PC-3 (cell line): ENCODE data around the gene DNAH17.

Experiments
- CTCF ChIP-seq: fragments of 300-600 bp; sonication (generic); conservative IDR thresholded peaks from 2 replicates; pipeline ENCODE4 v1.5.1; 2017; ENCODE audit warnings: antibody characterized with exemption, low read depth, mild to moderate bottlenecking, low read length
- EZH2 ChIP-seq: fragments of 300-600 bp; sonication (generic); IDR thresholded peaks from one replicate; pipeline ENCODE4 v1.6.1; 2017; ENCODE audit warnings: antibody characterized with exemption, mild to moderate bottlenecking, low read length; ENCODE audit not compliant: unreplicated experiment

- no peak for TF ChIP-seq EZH2
- TF ChIP-seq CTCF = no peak
These were observed 74.5 kb downstream of the DNAH17 start for GRCh38 chr17:78502611-78503148.
